ENCODE data around the gene SIDT2. TPM values are rescaled to one million over a fixed set of nuclear protein-coding genes. Genes with fewer than 3 reads are reported as not detected.

The SIDT2 gene
- total RNA-seq, 1 experiment from 2014 or later = 37.0 TPM

- H3K36me3 ChIP-seq (ENCODE audit: control insufficient read depth in 1 of 2, insufficient read depth in 2 of 2, low read length in 2 of 2) = peaks cover 21 to 24% of the 10 kb centered on the region in 2 experiments; a peak in 3 of 4 replicates
- intact Hi-C loops (cut with micrococcal nuclease) = no loop called here
- H3K27me3 ChIP-seq (ENCODE audit: insufficient read depth, low read length) = no peaks in the 10 kb centered on the region
- no peak overlapping the region for H3K4me2 ChIP-seq (ENCODE audit: low read length)
- BruUV-seq (replicated peaks) = no TSS peak
- no peak overlapping the region for H2AFZ ChIP-seq (ENCODE audit: low read depth, low read length, poor library complexity, severe bottlenecking)
- POLR2A ChIA-PET = interaction anchor here (1.3 kb wide), 1 partner anchor 9 kb away, joined by 3 read pairs; no protein-coding TSS in a partner anchor
- CTCF ChIA-PET = no interaction called here
- no peak overlapping the region for H3K9ac ChIP-seq (ENCODE audit: low read length)
- H3K4me3 ChIP-seq (replicated peaks in 1 of 2; ENCODE audit: low read depth in 1 of 2, low read length in 2 of 2) = no peak overlapping the region
- peaks cover 0 to 3% of the 10 kb centered on the region in 2 experiments; a peak in 2 of 4 replicates for H3K4me1 ChIP-seq (ENCODE audit: control insufficient read depth in 1 of 2, insufficient read depth in 2 of 2, low read length in 2 of 2)
- 0 out of 2 replicates have a peak, but pooled peaks cover 11% of the 10 kb centered on the region for H4K20me1 ChIP-seq (ENCODE audit: insufficient read depth)
- no peak overlapping the region for H3K27ac ChIP-seq (ENCODE audit: low read depth, low read length)
- no peak for DNase-seq (ENCODE audit: low read depth, low spot score)
- peaks cover 100% of the 10 kb centered on the region for H3K79me2 ChIP-seq (ENCODE audit: insufficient read depth, low read length)
- RAD21 ChIA-PET (ENCODE audit: low non-redundant PET in 1 of 2, low total read pairs in 2 of 2, uncharacterized antibody in 2 of 2, unreplicated experiment in 2 of 2) = no interaction called here
- no peak for TF ChIP-seq CBX3 (IDR thresholded peaks at IDR 0.05; ENCODE audit: low read depth)
- no peak for TF ChIP-seq EZH2 (IDR thresholded peaks at IDR 0.05)
- no peak for TF ChIP-seq RAD21 (IDR thresholded peaks at IDR 0.05; ENCODE audit: low read depth)
- TF ChIP-seq ZFX (IDR thresholded peaks at IDR 0.05) = no peak
- no peak for TF ChIP-seq ZNF274 (IDR thresholded peaks at IDR 0.05; ENCODE audit: low read depth, low read length)
- no peak for TF ChIP-seq POLR2AphosphoS5 (IDR thresholded peaks at IDR 0.05; ENCODE audit: low read depth, low read length)
- TF ChIP-seq TCF7L2 (IDR thresholded peaks at IDR 0.05; ENCODE audit: borderline replicate concordance, extremely low read depth, insufficient read depth, insufficient read length) = no peak
- no peak for ATAC-seq
- no peaks in the 10 kb centered on the region for H3K9me3 ChIP-seq (ENCODE audit: control insufficient read depth in 1 of 2, insufficient read depth in 1 of 2, low read depth in 1 of 2, low read length in 2 of 2)
- H3K9me2 ChIP-seq (ENCODE audit: insufficient read depth) = no peaks in the 10 kb centered on the region
Observed at GRCh38 chr11:117154468-117154867, 24.1 kb upstream of the SIDT2 start.

DNA sequence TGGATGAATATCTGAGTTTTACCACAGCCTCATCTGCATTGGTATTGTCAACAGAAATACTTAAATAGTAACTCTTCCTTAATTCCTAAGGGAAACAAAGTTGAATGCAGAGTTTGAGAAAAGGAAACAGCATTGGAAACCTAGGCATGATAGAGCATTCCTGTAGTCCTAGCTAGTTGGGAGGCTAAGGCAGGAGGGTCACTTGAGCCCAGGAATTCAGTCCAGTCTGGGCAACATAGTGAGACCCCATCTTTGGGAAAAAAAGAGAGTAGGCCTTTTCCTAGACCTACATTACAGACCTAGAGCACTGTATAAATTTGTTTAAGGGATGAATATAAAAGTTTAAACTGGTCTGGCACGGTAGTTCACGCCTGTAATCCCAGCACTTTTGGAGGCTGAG, 21.0 kb upstream of the SIDT2 start:
- no peak overlapping the region for H2AFZ ChIP-seq (ENCODE audit: low read depth, low read length, poor library complexity, severe bottlenecking)
- no peak overlapping the region for H3K9ac ChIP-seq (ENCODE audit: low read length)
- peaks cover 35 to 37% of the 10 kb centered on the region in 2 experiments; a peak in 3 of 4 replicates for H3K36me3 ChIP-seq (ENCODE audit: control insufficient read depth in 1 of 2, insufficient read depth in 2 of 2, low read length in 2 of 2)
- no peak overlapping the region for H3K4me2 ChIP-seq (ENCODE audit: low read length)
- BruUV-seq (replicated peaks) = no TSS peak
- H3K4me1 ChIP-seq (ENCODE audit: control insufficient read depth in 1 of 2, insufficient read depth in 2 of 2, low read length in 2 of 2) = no peaks in the 10 kb centered on the region
- no peak overlapping the region for H3K27ac ChIP-seq (ENCODE audit: low read depth, low read length)
- RAD21 ChIA-PET (ENCODE audit: low non-redundant PET in 1 of 2, low total read pairs in 2 of 2, uncharacterized antibody in 2 of 2, unreplicated experiment in 2 of 2) = no interaction called here
- no peaks in the 10 kb centered on the region for H3K9me2 ChIP-seq (ENCODE audit: insufficient read depth)
- intact Hi-C loops (cut with micrococcal nuclease) = no loop called here
- peaks cover 98% of the 10 kb centered on the region for H3K79me2 ChIP-seq (ENCODE audit: insufficient read depth, low read length)
- POLR2A ChIA-PET = no interaction called here
- no peak for ATAC-seq
- DNase-seq (ENCODE audit: low read depth, low spot score) = no peak
- H3K9me3 ChIP-seq (ENCODE audit: control insufficient read depth in 1 of 2, insufficient read depth in 1 of 2, low read depth in 1 of 2, low read length in 2 of 2) = no peaks in the 10 kb centered on the region
- 0 out of 2 replicates have a peak, but pooled peaks cover 5% of the 10 kb centered on the region for H4K20me1 ChIP-seq (ENCODE audit: insufficient read depth)
- TF ChIP-seq SIN3A (IDR thresholded peaks at IDR 0.05; ENCODE audit: low read depth) = no peak
- no peak for TF ChIP-seq POLR2AphosphoS5 (IDR thresholded peaks at IDR 0.05; ENCODE audit: low read depth, low read length)
- no peak for TF ChIP-seq ELF1 (IDR thresholded peaks at IDR 0.05; ENCODE audit: borderline replicate concordance, low read depth)
- TF ChIP-seq FOSL1 (IDR thresholded peaks at IDR 0.05; ENCODE audit: low read depth) = no peak
- TF ChIP-seq MAX (IDR thresholded peaks at IDR 0.05) = no peak
- no peak for TF ChIP-seq RAD21 (IDR thresholded peaks at IDR 0.05; ENCODE audit: low read depth)
- TF ChIP-seq SP1 (IDR thresholded peaks at IDR 0.05; ENCODE audit: low read depth) = no peak
- TF ChIP-seq SRF (IDR thresholded peaks at IDR 0.05; ENCODE audit: low read depth) = no peak
- TF ChIP-seq CEBPB (IDR thresholded peaks at IDR 0.05; ENCODE audit: low read depth) = no peak
- CTCF ChIA-PET = no interaction called here
- H3K4me3 ChIP-seq (replicated peaks in 1 of 2; ENCODE audit: low read depth in 1 of 2, low read length in 2 of 2) = no peak overlapping the region
- H3K27me3 ChIP-seq (ENCODE audit: insufficient read depth, low read length) = no peaks in the 10 kb centered on the region
